22Rv1 (cell line): ENCODE measurements around the gene TRAF1.

Source experiments
- ZFX ChIP-seq: fragments of 450-650 bp; IDR thresholded peaks from 2 replicates; pipeline ENCODE4 v1.6.1; 2017; ENCODE audit warnings: antibody characterized with exemption, borderline replicate concordance
- TF ChIP-seq, protein P1 (sequence below): fragments of 450-650 bp; IDR thresholded peaks from 2 replicates; pipeline ENCODE4 v1.5.1; 2017; ENCODE audit warnings: mild to moderate bottlenecking

DNA sequence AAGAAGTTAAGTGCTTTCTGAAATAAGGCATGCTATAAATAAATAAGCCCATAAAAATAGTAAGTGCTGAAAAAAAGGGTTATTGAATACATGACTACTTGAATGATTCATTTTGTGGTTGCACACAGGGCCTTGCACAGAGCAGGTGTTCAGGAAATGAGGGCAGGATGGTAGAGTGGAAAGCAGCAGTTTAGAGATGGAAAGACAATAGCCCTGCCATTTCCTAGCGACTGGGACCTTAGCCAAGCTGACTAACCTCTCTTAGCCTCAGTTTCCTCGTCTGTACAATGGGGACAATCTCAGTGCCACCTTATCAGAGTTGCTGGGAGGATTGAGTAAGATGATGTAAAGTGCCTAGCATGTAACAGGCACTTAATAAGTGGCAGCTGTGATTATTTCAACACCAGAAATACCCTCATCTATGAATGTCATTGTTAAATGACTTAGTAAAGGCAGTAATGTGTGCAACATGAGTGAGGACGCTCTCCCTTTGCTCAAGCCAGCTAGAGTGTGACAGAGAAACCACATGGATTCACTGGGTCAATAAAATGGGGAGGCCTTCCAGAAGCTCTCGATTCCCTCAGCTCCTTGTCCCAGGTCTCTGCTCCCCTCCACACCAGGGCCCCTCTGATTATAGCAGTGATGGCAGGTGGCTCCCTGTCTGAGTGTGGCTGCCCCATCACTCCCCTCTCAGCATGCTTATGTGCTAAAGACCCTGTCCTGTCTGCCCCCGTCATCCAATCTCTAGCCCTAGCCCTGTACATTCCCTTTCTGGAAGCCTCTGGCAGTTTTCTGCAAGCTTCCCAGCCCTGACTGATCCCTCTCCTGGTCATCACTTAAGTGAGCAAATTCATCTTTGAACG is 33.6 kb downstream of the TRAF1 start:
- TF ChIP-seq, protein P1, sequence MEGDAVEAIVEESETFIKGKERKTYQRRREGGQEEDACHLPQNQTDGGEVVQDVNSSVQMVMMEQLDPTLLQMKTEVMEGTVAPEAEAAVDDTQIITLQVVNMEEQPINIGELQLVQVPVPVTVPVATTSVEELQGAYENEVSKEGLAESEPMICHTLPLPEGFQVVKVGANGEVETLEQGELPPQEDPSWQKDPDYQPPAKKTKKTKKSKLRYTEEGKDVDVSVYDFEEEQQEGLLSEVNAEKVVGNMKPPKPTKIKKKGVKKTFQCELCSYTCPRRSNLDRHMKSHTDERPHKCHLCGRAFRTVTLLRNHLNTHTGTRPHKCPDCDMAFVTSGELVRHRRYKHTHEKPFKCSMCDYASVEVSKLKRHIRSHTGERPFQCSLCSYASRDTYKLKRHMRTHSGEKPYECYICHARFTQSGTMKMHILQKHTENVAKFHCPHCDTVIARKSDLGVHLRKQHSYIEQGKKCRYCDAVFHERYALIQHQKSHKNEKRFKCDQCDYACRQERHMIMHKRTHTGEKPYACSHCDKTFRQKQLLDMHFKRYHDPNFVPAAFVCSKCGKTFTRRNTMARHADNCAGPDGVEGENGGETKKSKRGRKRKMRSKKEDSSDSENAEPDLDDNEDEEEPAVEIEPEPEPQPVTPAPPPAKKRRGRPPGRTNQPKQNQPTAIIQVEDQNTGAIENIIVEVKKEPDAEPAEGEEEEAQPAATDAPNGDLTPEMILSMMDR: no peak
- no peak for TF ChIP-seq ZFX
